Breast epithelium (tissue), 4 donors: ENCODE data around the gene NFKBIA. TPM values are rescaled to one million over a fixed set of nuclear protein-coding genes. Genes with fewer than 3 reads are reported as not detected.

Experiments used
- DNase-seq, 2 donors: peaks; one replicate each; pipeline ENCODE4 v3.0.0-alpha.2; 2019; ENCODE audit warnings: low spot score in 2 of 2
- H3K27ac ChIP-seq, 2 donors: fragments of 200-600 bp; sonication (generic) in 1 of 2; one replicate each; pipeline ENCODE4 v1.5.1; 2016 to 2019; ENCODE audit warnings: mild to moderate bottlenecking in 1 of 2
- H3K27me3 ChIP-seq, 2 donors: fragments of 200-600 bp; sonication (generic) in 1 of 2; one replicate each; pipeline versions ENCODE4 v1.5.1 to v1.6.0; 2017 to 2019; ENCODE audit warnings: control low read depth in 1 of 2, mild to moderate bottlenecking in 1 of 2
- H3K36me3 ChIP-seq: fragments of 200-600 bp; one replicate; pipeline ENCODE4 v1.5.1; 2019
- H3K4me1 ChIP-seq, 2 donors: fragments of 200-600 bp; sonication (generic); one replicate each; pipeline ENCODE4 v1.5.1; 2016 to 2019; ENCODE audit warnings: control low read depth in 1 of 2
- H3K4me3 ChIP-seq, 3 donors: fragments of 200-600 bp; sonication (generic); 1 replicate in 2 of 3; 2 replicates in 1 of 3; pipeline ENCODE4 v1.5.1; 2016 to 2019; ENCODE audit warnings: mild to moderate bottlenecking in 3 of 3, moderate library complexity in 2 of 3
- H3K9me3 ChIP-seq, 2 donors: fragments of 200-600 bp; sonication (generic) in 1 of 2; one replicate each; pipeline ENCODE4 v1.5.1; 2016 to 2019; ENCODE audit warnings: control low read depth in 1 of 2
- CTCF ChIP-seq, 3 donors: fragments of 450-650 bp; IDR thresholded peaks; one replicate each; pipeline ENCODE4 v1.5.1; 2016 to 2017; ENCODE audit warnings: antibody characterized with exemption in 3 of 3, mild to moderate bottlenecking in 3 of 3, moderate library complexity in 3 of 3
- POLR2A ChIP-seq: fragments of 450-650 bp; IDR thresholded peaks from one replicate; pipeline ENCODE4 v1.6.1; 2016; ENCODE audit warnings: antibody characterized with exemption, mild to moderate bottlenecking, moderate library complexity
- POLR2AphosphoS5 ChIP-seq, 3 donors: sonication (generic); formaldehyde crosslinking; IDR thresholded peaks; one replicate each; pipeline ENCODE4 v1.6.1; 2017; ENCODE audit warnings: antibody characterized with exemption in 3 of 3
- intact Hi-C: fragments of 100-400 bp; cut with DNase I; formaldehyde crosslinking; loops from one replicate; pipeline ENCODE4 v1.15.1; 2023; ENCODE audit warnings: low total_unique reads
- total RNA-seq, 3 donors: library from RNA; depleted of rRNA; stranded (reverse); fragments of >200 nt; gene quantifications; one replicate each; pipeline ENCODE4 v1.1.0, GENCODE V29; 2016

NFKBIA gene
- total RNA-seq, 3 donors from 2014 or later, result 418 to 546 (median 422) TPM

DNA sequence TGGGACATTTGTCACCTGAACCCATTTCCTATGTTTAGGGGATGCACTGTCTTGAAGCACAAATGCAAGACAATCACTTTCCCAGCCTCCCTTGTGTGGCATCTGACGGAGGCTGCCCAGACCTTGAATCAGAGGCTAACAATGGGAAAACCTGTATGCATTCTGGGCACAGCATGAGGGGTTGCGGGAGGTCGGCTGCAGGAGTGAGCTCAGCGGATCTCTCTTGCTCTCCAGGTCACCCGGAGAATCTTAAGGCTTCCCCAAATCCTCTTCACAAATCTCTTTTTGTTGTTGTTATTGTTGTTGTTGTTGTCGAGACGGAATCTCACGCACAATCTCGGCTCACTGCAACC lies 15.3 kb downstream of the NFKBIA start:
- H3K4me3 ChIP-seq, result no peak overlapping the region
- TF ChIP-seq POLR2AphosphoS5 (IDR thresholded peaks at IDR 0.05), result no peak
- no peak for TF ChIP-seq POLR2A
- no peak for TF ChIP-seq CTCF (IDR thresholded peaks at IDR 0.05)
- no peak overlapping the region for H3K27ac ChIP-seq
- H3K9me3 ChIP-seq, result no peaks in the 10 kb centered on the region
- no peaks in the 10 kb centered on the region for H3K27me3 ChIP-seq
- H3K4me1 ChIP-seq, result peaks cover 7% of the 10 kb centered on the region in 2 donors
- intact Hi-C loops, result no loop called here
- H3K36me3 ChIP-seq, result no peaks in the 10 kb centered on the region
- DNase-seq, result no peak

- H3K9me3 ChIP-seq, result no peaks in the 10 kb centered on the region
- TF ChIP-seq CTCF (IDR thresholded peaks at IDR 0.05) (no peak), POLR2AphosphoS5 (IDR thresholded peaks at IDR 0.05) (no peak), POLR2A (no peak)
- H3K27ac ChIP-seq, result no peak overlapping the region
- H3K4me1 ChIP-seq, result peaks cover 7 to 10% of the 10 kb centered on the region in 2 donors
- no peaks in the 10 kb centered on the region for H3K27me3 ChIP-seq
- no peaks in the 10 kb centered on the region for H3K36me3 ChIP-seq
- no peak overlapping the region for H3K4me3 ChIP-seq
- no peak for DNase-seq
- intact Hi-C loops, result no loop called here
These were observed 15.8 kb downstream of the NFKBIA start for GRCh38 chr14:35388656-35389314.

DNA sequence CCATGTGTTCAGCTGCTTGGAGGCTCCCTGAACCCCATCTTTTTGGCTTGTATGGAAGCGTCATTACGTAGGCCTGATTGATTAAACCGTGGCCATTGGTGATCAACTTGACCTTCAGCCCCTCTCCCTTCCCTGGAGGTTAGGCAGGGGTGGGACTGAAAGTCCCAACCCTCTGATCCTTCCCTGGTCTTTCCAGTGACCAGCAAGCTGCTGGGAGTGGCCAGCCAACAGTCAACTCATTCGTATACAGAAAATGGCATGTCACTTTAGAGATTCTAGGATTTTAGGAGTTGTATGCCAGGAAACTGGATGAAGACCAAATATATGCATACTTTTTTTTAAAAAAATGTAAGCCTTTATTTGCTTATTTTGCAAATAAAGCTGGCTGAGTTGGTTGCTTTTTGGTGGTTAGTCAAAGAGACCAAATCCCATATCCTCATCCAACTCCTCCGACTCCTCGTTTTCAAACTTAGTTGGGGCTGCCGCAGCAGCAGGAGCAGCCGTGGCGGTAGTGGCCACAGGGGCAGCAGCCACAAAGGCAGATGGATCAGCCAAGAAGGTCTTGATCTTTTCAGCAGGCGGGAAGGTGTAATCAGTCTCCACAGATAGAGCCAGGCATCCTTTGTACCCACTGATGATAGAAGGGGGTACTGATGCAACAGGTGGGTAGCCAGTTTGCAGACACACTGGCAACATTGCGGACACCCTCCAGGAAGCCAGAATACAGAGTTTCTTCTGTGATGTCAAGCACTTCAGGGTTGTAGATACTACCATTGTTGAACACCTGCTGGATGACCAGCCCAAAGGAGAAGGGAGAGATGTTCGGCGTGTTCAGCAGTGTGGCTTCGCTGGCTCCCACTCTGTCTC lies 16.6 kb downstream of the NFKBIA start:
- DNase-seq, result no peak
- Histone ChIP-seq H3K4me3 (no peak overlapping the region), H3K36me3 (no peaks in the 10 kb centered on the region), H3K4me1 (peaks cover 7 to 10% of the 10 kb centered on the region in 2 donors), H3K9me3 (no peaks in the 10 kb centered on the region), H3K27me3 (no peaks in the 10 kb centered on the region), H3K27ac (no peak overlapping the region)
- TF ChIP-seq CTCF (IDR thresholded peaks at IDR 0.05), result no peak
- no peak for TF ChIP-seq POLR2AphosphoS5 (IDR thresholded peaks at IDR 0.05)
- TF ChIP-seq POLR2A, result no peak
- intact Hi-C loops, result no loop called here

DNA sequence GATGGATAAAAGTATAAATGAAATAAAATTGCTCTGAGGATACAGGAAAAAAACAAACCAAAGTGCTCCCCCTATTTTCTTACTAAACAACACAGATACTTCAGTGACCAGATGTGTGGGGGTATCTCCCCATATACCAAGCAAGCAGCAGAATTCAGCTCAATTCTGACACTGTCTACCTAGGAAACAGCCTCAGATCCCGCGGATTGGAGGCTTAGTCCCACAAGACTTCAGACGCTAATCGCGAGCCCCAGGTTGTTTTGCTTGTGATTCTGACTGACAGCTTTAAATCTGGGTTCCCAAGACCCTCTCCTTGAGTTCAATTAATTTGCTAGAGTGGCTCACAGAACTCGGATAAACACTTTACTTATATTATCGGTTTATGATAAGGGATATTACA lies 17.3 kb downstream of the NFKBIA start:
- intact Hi-C loops, result no loop called here
- no peak for TF ChIP-seq CTCF (IDR thresholded peaks at IDR 0.05)
- TF ChIP-seq POLR2AphosphoS5 (IDR thresholded peaks at IDR 0.05), result no peak
- no peak for TF ChIP-seq POLR2A
- no peak for DNase-seq
- peaks cover 7 to 10% of the 10 kb centered on the region in 2 donors for H3K4me1 ChIP-seq
- H3K27me3 ChIP-seq, result no peaks in the 10 kb centered on the region
- no peaks in the 10 kb centered on the region for H3K36me3 ChIP-seq
- no peak overlapping the region for H3K4me3 ChIP-seq
- H3K9me3 ChIP-seq, result no peaks in the 10 kb centered on the region
- H3K27ac ChIP-seq, result no peak overlapping the region

- no peak for DNase-seq
- no peaks in the 10 kb centered on the region for H3K9me3 ChIP-seq
- TF ChIP-seq POLR2A, result no peak
- TF ChIP-seq POLR2AphosphoS5 (IDR thresholded peaks at IDR 0.05), result no peak
- TF ChIP-seq CTCF (IDR thresholded peaks at IDR 0.05), result no peak
- peaks cover 7 to 10% of the 10 kb centered on the region in 2 donors for H3K4me1 ChIP-seq
- no peaks in the 10 kb centered on the region for H3K36me3 ChIP-seq
- peak overlapping the region in 1 of 2 donors; percentile 83 for H3K27ac ChIP-seq
- no peaks in the 10 kb centered on the region for H3K27me3 ChIP-seq
- no peak overlapping the region for H3K4me3 ChIP-seq
- intact Hi-C loops, result no loop called here
These were observed 17.9 kb downstream of the NFKBIA start for GRCh38 chr14:35386673-35387125.
